AG04449 (cell line): ENCODE measurements around the gene PLEKHN1.

Source experiments
- CTCF ChIA-PET: fragments of 350-600 bp; formaldehyde crosslinking; extraction: SDS; loops from one replicate; lab custom pipeline; 2021; ENCODE audit warnings: antibody characterized with exemption; lab: Yijun Ruan, JAX
- POLR2A ChIA-PET: fragments of 400-600, 350-600 bp; formaldehyde crosslinking; extraction: SDS; loops from one replicate; lab custom pipeline; 2020; ENCODE audit warnings: antibody characterized with exemption, inconsistent platforms; lab: Yijun Ruan, JAX
- DNase-seq: peaks from one replicate; pipeline ENCODE4 v3.0.0-alpha.2; 2010; ENCODE audit warnings: low read depth, low spot score
- H3K4me3 ChIP-seq: 2 replicates; pipeline ENCODE4 v1.5.1; 2011; ENCODE audit warnings: low read depth, mild to moderate bottlenecking, control low read depth, low read length
- TF ChIP-seq, protein P1 (sequence below): IDR thresholded peaks from one replicate; pipeline ENCODE4 v1.5.1; 2011; ENCODE audit warnings: mild to moderate bottlenecking, moderate library complexity, low read length, control low read depth, inconsistent platforms; ENCODE audit not compliant: insufficient read depth; ENCODE audit errors: missing control alignments

The PLEKHN1 gene, protein sequence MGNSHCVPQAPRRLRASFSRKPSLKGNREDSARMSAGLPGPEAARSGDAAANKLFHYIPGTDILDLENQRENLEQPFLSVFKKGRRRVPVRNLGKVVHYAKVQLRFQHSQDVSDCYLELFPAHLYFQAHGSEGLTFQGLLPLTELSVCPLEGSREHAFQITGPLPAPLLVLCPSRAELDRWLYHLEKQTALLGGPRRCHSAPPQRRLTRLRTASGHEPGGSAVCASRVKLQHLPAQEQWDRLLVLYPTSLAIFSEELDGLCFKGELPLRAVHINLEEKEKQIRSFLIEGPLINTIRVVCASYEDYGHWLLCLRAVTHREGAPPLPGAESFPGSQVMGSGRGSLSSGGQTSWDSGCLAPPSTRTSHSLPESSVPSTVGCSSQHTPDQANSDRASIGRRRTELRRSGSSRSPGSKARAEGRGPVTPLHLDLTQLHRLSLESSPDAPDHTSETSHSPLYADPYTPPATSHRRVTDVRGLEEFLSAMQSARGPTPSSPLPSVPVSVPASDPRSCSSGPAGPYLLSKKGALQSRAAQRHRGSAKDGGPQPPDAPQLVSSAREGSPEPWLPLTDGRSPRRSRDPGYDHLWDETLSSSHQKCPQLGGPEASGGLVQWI

DNA sequence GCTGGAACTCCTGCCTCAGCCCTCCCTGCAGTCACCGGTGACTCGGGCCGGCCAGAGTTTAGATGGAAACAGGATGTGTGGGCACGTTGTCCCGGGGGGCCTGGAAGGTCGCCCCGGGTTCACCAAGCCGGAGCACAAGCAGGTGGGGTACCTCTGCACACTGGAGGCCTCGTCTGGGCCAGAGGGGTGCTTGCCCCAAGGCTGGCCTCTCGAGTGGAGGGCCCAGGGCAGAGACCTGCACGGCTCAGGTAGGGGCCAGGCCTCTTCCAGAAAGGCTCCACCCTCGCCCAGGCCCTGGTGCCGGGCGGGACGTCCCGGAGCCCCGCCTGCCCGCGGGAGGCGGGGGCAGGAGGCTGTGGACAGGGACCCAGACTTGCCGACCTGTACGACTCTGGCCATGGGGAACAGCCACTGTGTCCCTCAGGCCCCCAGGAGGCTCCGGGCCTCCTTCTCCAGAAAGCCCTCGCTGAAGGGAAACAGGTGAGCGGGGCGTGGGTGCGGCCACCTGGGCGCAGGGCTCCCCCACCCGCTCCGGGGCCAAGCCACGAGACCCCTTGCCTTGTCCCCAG, at the start of gene PLEKHN1:
PLEKHN1 (plus strand) TSS at position 348 of the 569 bp plus-strand sequence; CDS start at position 398, 50 bp downstream.
- ChIA-PET CTCF (interaction anchor here (0.6 to 2.2 kb wide), 6 partner anchors 10 to 98 kb away, joined by 3 to 13 read pairs (median 4); no protein-coding TSS in a partner anchor), POLR2A (interaction anchor here (0.8 to 2.3 kb wide), 4 partner anchors 10 to 58 kb away, joined by 3 to 8 read pairs (median 4); no protein-coding TSS in a partner anchor)
- DNase-seq: no peak
- peak within 1 kb of the TSS; percentile 72 for H3K4me3 ChIP-seq
- TF ChIP-seq, protein P1, sequence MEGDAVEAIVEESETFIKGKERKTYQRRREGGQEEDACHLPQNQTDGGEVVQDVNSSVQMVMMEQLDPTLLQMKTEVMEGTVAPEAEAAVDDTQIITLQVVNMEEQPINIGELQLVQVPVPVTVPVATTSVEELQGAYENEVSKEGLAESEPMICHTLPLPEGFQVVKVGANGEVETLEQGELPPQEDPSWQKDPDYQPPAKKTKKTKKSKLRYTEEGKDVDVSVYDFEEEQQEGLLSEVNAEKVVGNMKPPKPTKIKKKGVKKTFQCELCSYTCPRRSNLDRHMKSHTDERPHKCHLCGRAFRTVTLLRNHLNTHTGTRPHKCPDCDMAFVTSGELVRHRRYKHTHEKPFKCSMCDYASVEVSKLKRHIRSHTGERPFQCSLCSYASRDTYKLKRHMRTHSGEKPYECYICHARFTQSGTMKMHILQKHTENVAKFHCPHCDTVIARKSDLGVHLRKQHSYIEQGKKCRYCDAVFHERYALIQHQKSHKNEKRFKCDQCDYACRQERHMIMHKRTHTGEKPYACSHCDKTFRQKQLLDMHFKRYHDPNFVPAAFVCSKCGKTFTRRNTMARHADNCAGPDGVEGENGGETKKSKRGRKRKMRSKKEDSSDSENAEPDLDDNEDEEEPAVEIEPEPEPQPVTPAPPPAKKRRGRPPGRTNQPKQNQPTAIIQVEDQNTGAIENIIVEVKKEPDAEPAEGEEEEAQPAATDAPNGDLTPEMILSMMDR: no peak

DNA sequence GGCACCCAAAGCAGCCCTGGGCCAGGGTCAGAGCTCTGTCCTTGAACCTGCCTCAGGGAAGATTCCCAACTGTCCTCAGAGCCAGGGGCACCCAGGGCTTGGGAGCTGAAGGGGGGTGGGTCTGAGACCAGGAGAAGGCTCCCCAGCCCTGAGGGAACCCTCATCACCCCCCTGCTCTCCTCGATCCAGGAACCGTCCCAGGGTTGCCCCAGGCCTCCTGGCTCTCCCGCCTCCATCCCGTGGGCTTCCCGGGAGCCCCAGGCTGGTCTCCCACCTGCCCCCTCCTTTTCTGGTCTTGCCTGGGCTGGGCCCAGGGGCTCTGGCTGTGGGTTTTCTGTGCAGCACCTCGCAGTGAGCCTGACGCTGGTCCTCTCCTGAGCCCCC, 49.2 kb upstream of the PLEKHN1 start:
- CTCF ChIA-PET: interaction anchor here (0.7 to 2.0 kb wide), 3 partner anchors 11 to 85 kb away, joined by 3 to 10 read pairs (median 3); no protein-coding TSS in a partner anchor
- POLR2A ChIA-PET: no interaction called here
- H3K4me3 ChIP-seq: no peak overlapping the region
- no peak for DNase-seq
- TF ChIP-seq, protein P1: no peak

DNA sequence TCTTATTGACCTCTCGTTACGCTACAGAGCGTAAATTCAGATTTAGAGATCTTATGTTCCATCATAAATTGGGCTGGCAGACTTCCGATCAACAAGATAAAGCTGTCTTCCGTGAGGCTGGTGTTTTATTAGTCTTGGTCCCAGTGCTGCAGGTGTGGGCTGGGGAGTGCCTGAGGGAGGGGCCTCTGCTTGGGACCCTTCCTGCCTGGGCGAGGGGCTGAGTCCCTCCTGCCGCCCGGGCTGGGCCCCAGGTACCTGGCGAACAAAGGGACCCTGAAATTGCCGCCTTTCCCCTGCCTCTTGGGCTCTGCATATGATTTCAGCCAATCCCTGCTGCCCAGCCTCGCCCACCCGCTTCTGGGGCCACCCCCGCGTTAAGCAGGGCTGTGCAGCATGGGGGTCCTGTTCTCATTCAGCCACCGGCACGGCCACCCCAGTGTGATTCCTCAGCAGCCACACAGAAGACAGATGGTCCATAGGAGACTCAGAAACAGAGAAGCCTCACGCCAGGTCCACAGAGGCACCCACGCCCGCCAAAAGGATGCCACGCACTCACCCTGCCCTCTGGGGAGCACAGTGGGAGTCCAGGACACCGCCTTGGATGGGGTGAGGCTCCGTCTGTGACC, 48.7 kb upstream of the PLEKHN1 start:
- CTCF ChIA-PET: interaction anchor here (1.0 to 2.0 kb wide), 2 partner anchors 12 to 13 kb away, joined by 3 to 10 read pairs; no protein-coding TSS in a partner anchor
- TF ChIP-seq, protein P1: no peak
- no peak for DNase-seq
- H3K4me3 ChIP-seq: no peak overlapping the region
- POLR2A ChIA-PET: no interaction called here

DNA sequence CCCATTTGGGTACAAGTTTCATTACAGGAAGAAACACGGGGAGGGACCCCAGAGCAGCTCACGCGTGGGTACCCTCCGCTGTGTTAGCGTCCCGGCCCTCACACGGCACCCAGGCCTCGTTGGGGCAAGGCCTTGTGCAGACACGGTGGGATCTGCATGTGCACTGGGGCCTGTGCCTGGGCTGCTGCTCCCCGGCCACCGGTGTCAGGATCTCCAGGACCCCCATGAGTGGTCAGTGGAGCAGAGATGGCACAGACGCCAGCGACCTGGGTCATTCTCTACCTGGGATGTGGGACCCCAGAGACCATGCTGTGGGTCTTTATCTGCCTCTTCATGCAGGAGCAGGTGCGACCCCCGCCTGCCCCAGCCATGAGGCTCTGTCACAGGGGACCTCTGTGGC, 47.9 kb upstream of the PLEKHN1 start:
- POLR2A ChIA-PET: no interaction called here
- H3K4me3 ChIP-seq: no peak overlapping the region
- DNase-seq: no peak
- CTCF ChIA-PET: interaction anchor here (2.7 kb wide), 1 partner anchor 13 kb away, joined by 15 read pairs; no protein-coding TSS in a partner anchor
- TF ChIP-seq, protein P1: no peak

DNA sequence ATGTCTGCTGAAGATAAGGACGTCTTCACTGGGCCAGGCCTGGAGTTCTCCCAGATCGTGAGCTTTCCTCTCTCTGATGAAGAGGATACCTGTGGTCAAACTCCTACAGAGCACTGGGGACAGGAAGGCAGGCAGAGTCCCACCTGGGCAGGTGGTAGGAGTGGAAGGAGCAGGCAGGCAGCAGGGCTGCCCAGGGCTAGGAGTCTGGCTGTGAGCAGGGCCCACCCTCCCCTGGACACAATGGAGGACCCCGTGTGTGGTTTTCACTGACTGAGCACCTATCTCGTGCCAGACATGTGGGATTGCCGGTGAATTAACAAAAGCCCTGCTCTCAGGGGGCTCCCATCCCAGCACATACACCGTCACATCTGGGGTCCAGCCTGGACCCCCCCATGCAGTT, 47.4 kb upstream of the PLEKHN1 start:
- no peak overlapping the region for H3K4me3 ChIP-seq
- TF ChIP-seq, protein P1: no peak
- no peak for DNase-seq
- ChIA-PET POLR2A (interaction anchor here (0.9 kb wide), 1 partner anchor 14 kb away, joined by 3 read pairs; no protein-coding TSS in a partner anchor), CTCF (interaction anchor here (1.5 to 2.7 kb wide), 2 partner anchors 14 to 20 kb away, joined by 6 to 15 read pairs; no protein-coding TSS in a partner anchor)
